Measurements from ENCODE around the gene LITAF. TPM values are rescaled to one million over a fixed set of nuclear protein-coding genes. Genes with fewer than 3 reads are reported as not detected.

LITAF gene
- total RNA-seq, 1 donor from 2014 or later, result 242 TPM

GRCh38 chr16:11511801-11512200 is 74.9 kb downstream of the LITAF start:
- no peak overlapping the region for H3K4me3 ChIP-seq
- H3K27me3 ChIP-seq, result no peaks in the 10 kb centered on the region
- intact Hi-C loops (cut with DNase I), result no loop called here
- TF ChIP-seq CTCF (IDR thresholded peaks at IDR 0.05), result no peak
- DNase-seq (no peak), ATAC-seq (no peak)
- H3K27ac ChIP-seq, result no peak overlapping the region
- H3K9me3 ChIP-seq, result no peaks in the 10 kb centered on the region
- H3K36me3 ChIP-seq, result no peaks in the 10 kb centered on the region
- no peaks in the 10 kb centered on the region for H3K4me1 ChIP-seq

GRCh38 chr16:11511328-11511727 is 75.4 kb downstream of the LITAF start:
- no peaks in the 10 kb centered on the region for H3K36me3 ChIP-seq
- TF ChIP-seq CTCF (IDR thresholded peaks at IDR 0.05), result no peak
- H3K4me3 ChIP-seq, result no peak overlapping the region
- no peak overlapping the region for H3K27ac ChIP-seq
- H3K9me3 ChIP-seq, result no peaks in the 10 kb centered on the region
- no peaks in the 10 kb centered on the region for H3K4me1 ChIP-seq
- H3K27me3 ChIP-seq, result no peaks in the 10 kb centered on the region
- intact Hi-C loops (cut with DNase I), result no loop called here
- DNase-seq, result no peak
- no peak for ATAC-seq

DNA sequence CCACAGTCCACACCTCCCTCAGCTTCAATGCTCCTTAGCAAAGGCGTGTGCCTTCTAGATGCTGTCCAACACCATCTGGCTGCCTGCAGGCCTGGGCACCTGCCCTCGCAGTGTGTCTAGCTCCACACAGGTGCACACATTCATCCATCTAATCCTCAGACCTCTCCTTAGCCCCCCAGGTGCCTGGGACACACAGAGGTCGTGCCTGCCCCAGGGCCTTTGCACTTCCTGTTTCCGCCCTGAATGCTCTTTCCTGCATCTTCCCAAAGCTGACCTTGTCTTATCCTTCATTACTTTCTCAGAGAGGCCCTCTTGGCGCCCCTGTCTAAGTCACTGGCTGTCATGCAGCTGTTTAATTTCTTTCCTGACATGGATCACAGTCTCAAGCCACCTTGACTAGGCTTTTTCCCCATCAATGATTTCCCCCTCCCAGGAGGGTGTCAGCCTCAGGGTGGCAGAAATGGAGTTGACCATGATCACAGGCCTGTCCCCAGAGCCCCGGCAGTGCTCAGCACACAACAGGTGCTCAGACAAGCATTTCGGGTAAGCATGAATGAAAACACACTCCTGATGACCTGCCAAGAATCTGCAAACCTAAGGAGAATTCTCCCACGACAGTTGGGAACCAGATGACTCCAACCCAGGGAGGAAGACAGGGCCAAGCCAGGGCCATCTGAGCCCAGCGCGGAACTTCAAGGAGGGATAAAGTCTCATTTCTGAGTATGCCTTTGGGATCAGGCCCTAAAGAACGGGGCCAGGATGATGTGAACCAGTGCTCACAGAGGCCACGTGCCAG is 76.3 kb downstream of the LITAF start:
- no peak for DNase-seq
- no peaks in the 10 kb centered on the region for H3K36me3 ChIP-seq
- intact Hi-C loops (cut with DNase I), result no loop called here
- H3K27ac ChIP-seq, result no peak overlapping the region
- no peaks in the 10 kb centered on the region for H3K27me3 ChIP-seq
- no peaks in the 10 kb centered on the region for H3K4me1 ChIP-seq
- no peak for ATAC-seq
- no peak overlapping the region for H3K4me3 ChIP-seq
- no peaks in the 10 kb centered on the region for H3K9me3 ChIP-seq
- no peak for TF ChIP-seq CTCF (IDR thresholded peaks at IDR 0.05)

GRCh38 chr16:11507991-11508390 is 78.7 kb downstream of the LITAF start:
- H3K9me3 ChIP-seq, result no peaks in the 10 kb centered on the region
- H3K27ac ChIP-seq, result no peak overlapping the region
- no peaks in the 10 kb centered on the region for H3K27me3 ChIP-seq
- DNase-seq, result no peak
- no peak for TF ChIP-seq CTCF (IDR thresholded peaks at IDR 0.05)
- H3K4me1 ChIP-seq, result no peaks in the 10 kb centered on the region
- no peak for ATAC-seq
- H3K36me3 ChIP-seq, result no peaks in the 10 kb centered on the region
- H3K4me3 ChIP-seq, result no peak overlapping the region
- intact Hi-C loops (cut with DNase I), result no loop called here

- no peaks in the 10 kb centered on the region for H3K27me3 ChIP-seq
- H3K4me3 ChIP-seq, result no peak overlapping the region
- no peaks in the 10 kb centered on the region for H3K4me1 ChIP-seq
- no peak overlapping the region for H3K27ac ChIP-seq
- no peak for TF ChIP-seq CTCF (IDR thresholded peaks at IDR 0.05)
- no peaks in the 10 kb centered on the region for H3K9me3 ChIP-seq
- ATAC-seq (no peak), DNase-seq (no peak)
- intact Hi-C loops (cut with DNase I), result no loop called here
- no peaks in the 10 kb centered on the region for H3K36me3 ChIP-seq
These were observed 79.4 kb downstream of the LITAF start for GRCh38 chr16:11507350-11507749.

Measured in upper lobe of right lung (tissue), 1 donor.